AG04450 (cell line): Measurements from ENCODE around the gene PITRM1. TPM values are rescaled to one million over a fixed set of nuclear protein-coding genes. Genes with fewer than 3 reads are reported as not detected.

Experiments used
- CTCF ChIA-PET: fragments of 300-600, 350-600 bp; formaldehyde crosslinking; extraction: SDS; loops from one replicate; lab custom pipeline; 2022; ENCODE audit warnings: antibody characterized with exemption, inconsistent platforms; lab: Charles Lee
- POLR2A ChIA-PET: fragments of 350-600 bp; formaldehyde crosslinking; extraction: SDS; loops from one replicate; lab custom pipeline; 2021; ENCODE audit warnings: antibody characterized with exemption, inconsistent platforms; lab: Yijun Ruan, JAX
- DNase-seq: peaks from one replicate; pipeline ENCODE4 v3.0.0-alpha.2; 2011; ENCODE audit warnings: low read depth, low spot score
- H3K27ac ChIP-seq: one replicate; pipeline ENCODE4 v1.5.1; 2012; ENCODE audit warnings: low read depth, low read length, control low read depth
- H3K27me3 ChIP-seq: one replicate; pipeline ENCODE4 v1.6.0; 2012; ENCODE audit warnings: low read length; ENCODE audit not compliant: control insufficient read depth, insufficient read depth
- H3K4me3 ChIP-seq: 2 replicates; pipeline ENCODE4 v1.5.1; 2011; ENCODE audit warnings: mild to moderate bottlenecking, low read depth, low read length, control low read depth
- H3K9me3 ChIP-seq: 2 replicates; pipeline ENCODE4 v1.5.1; 2012; ENCODE audit warnings: low read length; ENCODE audit not compliant: control insufficient read depth, insufficient read depth
- polyA plus RNA-seq: library from polyadenylated mRNA; depleted of rRNA; stranded (reverse); fragments of >200 nt; gene quantifications from 2 replicates; pipeline ENCODE4 v1.2.3, GENCODE V29; 2011
- TF ChIP-seq, protein P1 (sequence below): IDR thresholded peaks from 2 replicates; pipeline ENCODE4 v1.5.1; 2011; ENCODE audit warnings: low read depth, low read length, control low read depth, inconsistent platforms

The PITRM1 gene
- polyA plus RNA-seq, 1 experiment: 52.8 TPM

DNA sequence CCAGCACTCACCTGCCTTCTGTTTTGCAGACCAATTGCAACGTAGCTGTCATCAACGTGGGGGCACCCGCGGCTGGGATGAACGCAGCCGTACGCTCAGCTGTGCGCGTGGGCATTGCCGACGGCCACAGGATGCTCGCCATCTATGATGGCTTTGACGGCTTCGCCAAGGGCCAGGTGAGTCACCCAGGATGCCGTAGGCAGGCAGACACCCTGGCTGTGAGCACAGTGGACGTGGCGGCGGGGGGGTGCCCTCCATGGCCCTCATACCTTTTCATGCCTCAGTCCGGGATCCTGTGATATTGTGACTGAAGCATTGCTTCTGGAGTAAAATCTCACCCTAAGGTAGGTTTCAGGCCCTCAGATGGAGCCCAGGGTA is 59.2 kb downstream of the PITRM1 start:
- H3K9me3 ChIP-seq: no peaks in the 10 kb centered on the region; the same call in 1 of the 2 replicates
- TF ChIP-seq, protein P1, sequence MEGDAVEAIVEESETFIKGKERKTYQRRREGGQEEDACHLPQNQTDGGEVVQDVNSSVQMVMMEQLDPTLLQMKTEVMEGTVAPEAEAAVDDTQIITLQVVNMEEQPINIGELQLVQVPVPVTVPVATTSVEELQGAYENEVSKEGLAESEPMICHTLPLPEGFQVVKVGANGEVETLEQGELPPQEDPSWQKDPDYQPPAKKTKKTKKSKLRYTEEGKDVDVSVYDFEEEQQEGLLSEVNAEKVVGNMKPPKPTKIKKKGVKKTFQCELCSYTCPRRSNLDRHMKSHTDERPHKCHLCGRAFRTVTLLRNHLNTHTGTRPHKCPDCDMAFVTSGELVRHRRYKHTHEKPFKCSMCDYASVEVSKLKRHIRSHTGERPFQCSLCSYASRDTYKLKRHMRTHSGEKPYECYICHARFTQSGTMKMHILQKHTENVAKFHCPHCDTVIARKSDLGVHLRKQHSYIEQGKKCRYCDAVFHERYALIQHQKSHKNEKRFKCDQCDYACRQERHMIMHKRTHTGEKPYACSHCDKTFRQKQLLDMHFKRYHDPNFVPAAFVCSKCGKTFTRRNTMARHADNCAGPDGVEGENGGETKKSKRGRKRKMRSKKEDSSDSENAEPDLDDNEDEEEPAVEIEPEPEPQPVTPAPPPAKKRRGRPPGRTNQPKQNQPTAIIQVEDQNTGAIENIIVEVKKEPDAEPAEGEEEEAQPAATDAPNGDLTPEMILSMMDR: no peak
- no peaks in the 10 kb centered on the region for H3K27me3 ChIP-seq
- no peak for DNase-seq
- H3K4me3 ChIP-seq: no peak overlapping the region
- ChIA-PET CTCF (no interaction called here), POLR2A (no interaction called here)
- no peak overlapping the region for H3K27ac ChIP-seq

DNA sequence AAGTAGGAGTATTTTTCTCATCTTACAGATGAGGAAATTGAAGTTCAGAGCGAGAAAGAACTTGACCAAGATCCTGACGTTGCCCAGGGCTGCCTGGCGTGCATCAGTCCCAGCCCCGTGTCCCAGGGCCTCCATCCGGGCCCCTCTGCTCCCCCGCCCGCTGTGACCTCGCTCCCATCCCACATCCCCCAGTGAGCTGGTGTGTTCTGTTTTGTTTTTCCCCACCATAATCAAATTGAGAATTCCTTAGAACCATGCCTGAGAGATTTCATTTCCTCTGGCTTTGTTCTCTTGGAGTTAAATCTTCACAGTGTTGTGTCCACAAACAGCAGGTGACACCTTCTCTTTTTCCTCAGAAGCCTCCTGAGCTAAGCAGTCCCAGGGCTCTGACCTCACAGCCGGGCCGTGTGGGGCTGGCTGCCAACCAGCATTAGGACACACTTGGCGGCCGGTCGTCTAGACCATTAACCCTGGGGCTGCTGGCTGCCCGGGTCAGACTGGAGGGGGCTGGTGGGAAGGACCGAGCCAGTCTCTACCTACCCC is 60.9 kb downstream of the PITRM1 start:
- H3K9me3 ChIP-seq: no peaks in the 10 kb centered on the region; the same call in 1 of the 2 replicates
- ChIA-PET POLR2A (no interaction called here), CTCF (no interaction called here)
- TF ChIP-seq, protein P1: no peak
- no peaks in the 10 kb centered on the region for H3K27me3 ChIP-seq
- DNase-seq: no peak
- H3K4me3 ChIP-seq: no peak overlapping the region
- H3K27ac ChIP-seq: no peak overlapping the region

DNA sequence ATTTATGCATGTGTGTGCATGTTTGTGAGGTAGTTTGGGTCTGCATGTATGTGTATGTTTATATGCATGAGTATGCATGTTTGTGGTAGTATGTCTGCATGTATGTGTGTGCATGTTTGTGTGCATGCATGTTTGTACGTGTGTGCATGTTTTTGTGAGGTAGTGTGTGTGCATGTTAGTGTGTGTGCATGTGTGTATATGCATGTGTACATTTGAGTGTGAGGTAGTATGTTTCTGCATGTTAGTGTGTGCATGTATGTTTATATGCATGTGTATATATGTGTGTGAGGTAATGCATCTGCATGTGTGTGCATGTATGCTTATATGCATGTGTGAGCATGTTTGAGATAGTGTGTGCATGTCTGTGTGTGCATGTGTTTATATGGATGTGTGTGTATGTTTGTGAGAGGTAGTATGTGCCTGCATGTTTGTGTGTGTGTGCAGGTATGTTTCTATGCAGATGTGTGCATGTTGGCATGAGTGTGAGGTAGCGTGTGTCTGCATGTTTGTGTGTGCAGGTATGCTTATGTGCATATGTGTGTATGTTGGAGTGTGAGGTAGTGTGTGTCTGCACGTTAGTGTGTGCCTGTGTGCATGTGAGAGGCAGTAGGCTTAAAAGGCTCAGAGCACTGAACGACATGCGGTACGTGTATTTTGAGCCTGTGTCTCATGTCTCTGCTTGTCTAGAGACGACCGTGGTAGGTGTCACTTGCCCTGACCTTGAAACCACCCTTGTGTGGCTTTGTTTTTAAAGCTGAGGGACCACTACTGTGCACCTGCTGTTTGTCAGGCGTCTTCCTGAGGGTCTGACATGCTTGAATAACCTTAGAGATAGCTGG is 61.6 kb downstream of the PITRM1 start:
- H3K4me3 ChIP-seq: no peak overlapping the region
- POLR2A ChIA-PET: no interaction called here

DNA sequence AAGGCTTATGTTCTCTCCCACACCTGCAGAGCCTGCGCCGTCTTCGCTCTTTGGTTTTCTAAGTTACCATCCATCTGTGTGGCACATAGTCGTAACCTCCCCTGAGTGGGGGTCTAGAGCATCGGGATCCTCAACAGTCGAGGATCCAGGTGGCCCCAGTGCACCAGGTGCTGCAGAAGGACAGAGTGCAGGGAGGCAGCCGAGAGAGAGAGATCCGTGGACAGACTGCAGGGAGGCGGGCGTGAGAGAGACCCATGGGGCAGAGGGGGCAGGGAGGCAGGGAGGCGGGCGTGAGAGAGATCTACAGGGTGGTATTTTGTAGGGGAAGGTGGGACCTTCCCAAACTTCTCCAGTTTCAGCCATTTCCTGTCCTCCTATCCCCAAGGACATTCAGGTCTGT is 62.9 kb downstream of the PITRM1 start:
- Histone ChIP-seq H3K4me3 (no peak overlapping the region), H3K27me3 (no peaks in the 10 kb centered on the region), H3K27ac (no peak overlapping the region), H3K9me3 (no peaks in the 10 kb centered on the region; the same call in 1 of the 2 replicates)
- CTCF ChIA-PET: no interaction called here
- no peak for DNase-seq
- TF ChIP-seq, protein P1: no peak
- POLR2A ChIA-PET: no interaction called here

More for the DNA sequence above, 61.6 kb downstream of the PITRM1 start:
- no peak for DNase-seq
- H3K9me3 ChIP-seq: no peaks in the 10 kb centered on the region; the same call in 1 of the 2 replicates
- H3K27me3 ChIP-seq: no peaks in the 10 kb centered on the region
- TF ChIP-seq, protein P1: no peak
- no peak overlapping the region for H3K27ac ChIP-seq
- CTCF ChIA-PET: interaction anchor here (0.7 kb wide), 1 partner anchor 99 kb away, joined by 3 read pairs; no protein-coding TSS in a partner anchor

DNA sequence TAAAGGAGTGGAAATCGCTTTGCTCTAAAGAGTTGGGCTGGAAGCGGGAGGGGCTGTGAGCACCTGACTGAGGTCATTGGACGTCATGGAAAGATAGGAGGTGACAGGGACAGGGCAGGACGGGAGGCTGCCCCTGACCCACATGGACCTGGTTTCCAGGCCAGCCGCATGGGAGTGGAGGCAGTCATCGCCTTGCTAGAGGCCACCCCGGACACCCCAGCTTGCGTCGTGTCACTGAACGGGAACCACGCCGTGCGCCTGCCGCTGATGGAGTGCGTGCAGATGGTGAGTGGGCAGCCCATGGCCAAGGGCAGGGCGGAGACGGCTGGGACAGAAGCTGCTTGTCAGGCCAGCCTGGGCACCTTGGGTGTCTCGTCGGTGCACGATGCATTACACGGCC is 63.4 kb downstream of the PITRM1 start:
- ChIA-PET POLR2A (no interaction called here), CTCF (no interaction called here)
- Histone ChIP-seq H3K9me3 (no peaks in the 10 kb centered on the region; the same call in 1 of the 2 replicates), H3K27me3 (no peaks in the 10 kb centered on the region), H3K27ac (no peak overlapping the region), H3K4me3 (no peak overlapping the region)
- TF ChIP-seq, protein P1: no peak
- no peak for DNase-seq
